Measurements from ENCODE around the gene PDLIM1. TPM values are rescaled to one million over a fixed set of nuclear protein-coding genes. Genes with fewer than 3 reads are reported as not detected.
A peak's percentile ranks its signal among the peaks of the same experiment; 100 is the strongest.

The PDLIM1 gene
- total and polyA plus RNA-seq, 2 experiments from 2014 or later, result 111 to 233 TPM

- TF ChIP-seq REST (IDR thresholded peaks at IDR 0.05; ENCODE audit: unreplicated experiment) (no peak), EZH2 (IDR thresholded peaks at IDR 0.05; ENCODE audit: low read depth, unreplicated experiment) (no peak), POLR2AphosphoS5 (IDR thresholded peaks at IDR 0.05; ENCODE audit: low read depth) (0 out of 2 replicates have a peak, but pooled peaks have one; percentile 17)
These were observed 1.5 kb downstream of the PDLIM1 start (continued) for GRCh38 chr10:95289003-95289920.

GRCh38 chr10:95288303-95288702, 2.5 kb downstream of the PDLIM1 start:
- H3K36me3 Mint-ChIP-seq (ENCODE audit: low read depth), result peaks cover 3% of the 10 kb centered on the region; the same call in 1 of the 3 replicates
- no peaks in the 10 kb centered on the region for H3K36me3 ChIP-seq (ENCODE audit: insufficient read depth)
- H2AFZ ChIP-seq, result no peak overlapping the region
- H3K4me3 ChIP-seq, result peak overlapping the region; percentile 87
- peaks cover 35% of the 10 kb centered on the region for H4K20me1 ChIP-seq (replicated peaks; ENCODE audit: insufficient read depth)
- peaks cover 24% of the 10 kb centered on the region for H3K27me3 ChIP-seq (ENCODE audit: insufficient read depth)
- H3K4me1 Mint-ChIP-seq, result peaks cover 34% of the 10 kb centered on the region
- ATAC-seq (no peak), DNase-seq (ENCODE audit: low spot score) (no peak)
- H3K79me2 ChIP-seq (replicated peaks; ENCODE audit: insufficient read depth), result peaks cover 71% of the 10 kb centered on the region
- peaks cover 43% of the 10 kb centered on the region for H3K4me1 ChIP-seq (ENCODE audit: insufficient read depth)
- H3K4me2 ChIP-seq, result peak overlapping the region; percentile 96
- H3K9me3 Mint-ChIP-seq, result no peaks in the 10 kb centered on the region
- no peak for TF ChIP-seq ZNF331 (CRISPR knock-in tag; IDR thresholded peaks at IDR 0.05; ENCODE audit: low read depth)
- TF ChIP-seq POLR2AphosphoS5 (IDR thresholded peaks at IDR 0.05; ENCODE audit: low read depth), result no peak
- TF ChIP-seq ZNF462 (CRISPR knock-in tag; IDR thresholded peaks at IDR 0.05), result no peak
- TF ChIP-seq REST (IDR thresholded peaks at IDR 0.05; ENCODE audit: unreplicated experiment), result no peak
- no peak for TF ChIP-seq NANOG (IDR thresholded peaks at IDR 0.05; ENCODE audit: borderline replicate concordance)
- TF ChIP-seq EZH2 (IDR thresholded peaks at IDR 0.05; ENCODE audit: low read depth, unreplicated experiment), result no peak
- no peak for TF ChIP-seq ETS1 (IDR thresholded peaks at IDR 0.05)
- no peak overlapping the region for H3K27ac Mint-ChIP-seq
- no peak overlapping the region; the same call in 2 of the 3 replicates for H3K4me3 Mint-ChIP-seq
- H3K9me2 ChIP-seq (ENCODE audit: insufficient read depth), result no peaks in the 10 kb centered on the region
- no peak overlapping the region for H3K27ac ChIP-seq (ENCODE audit: low read depth)
- peaks cover 24% of the 10 kb centered on the region for H3K27me3 Mint-ChIP-seq (ENCODE audit: insufficient read depth, low read depth, poor library complexity)
- peaks cover 11% of the 10 kb centered on the region; the same call in 1 of the 2 replicates for H3F3A ChIP-seq (replicated peaks; ENCODE audit: low read depth)
